Prostate gland (tissue), 2 donors: ENCODE measurements around the gene ITGAV.

ENCODE experiments used
- POLR2A ChIP-seq: fragments of 450-650 bp; IDR thresholded peaks from one replicate; pipeline ENCODE4 v1.6.1; 2016; ENCODE audit warnings: antibody characterized with exemption, mild to moderate bottlenecking
- POLR2AphosphoS5 ChIP-seq: sonication (generic); formaldehyde crosslinking; IDR thresholded peaks from one replicate; pipeline ENCODE4 v1.6.1; 2017; ENCODE audit warnings: antibody characterized with exemption
- TF ChIP-seq, protein P1 (sequence below), 4 experiments: fragments of 200-600 bp in 2 of 4; fragments of 450-650 bp in 2 of 4; sonication (generic) in 2 of 4; IDR thresholded peaks; 1 replicate in 3 of 4; 2 replicates in 1 of 4; pipeline ENCODE4 v1.5.1; 2016 to 2019; ENCODE audit warnings: antibody characterized with exemption in 4 of 4, mild to moderate bottlenecking in 2 of 4, moderate library complexity in 2 of 4

DNA sequence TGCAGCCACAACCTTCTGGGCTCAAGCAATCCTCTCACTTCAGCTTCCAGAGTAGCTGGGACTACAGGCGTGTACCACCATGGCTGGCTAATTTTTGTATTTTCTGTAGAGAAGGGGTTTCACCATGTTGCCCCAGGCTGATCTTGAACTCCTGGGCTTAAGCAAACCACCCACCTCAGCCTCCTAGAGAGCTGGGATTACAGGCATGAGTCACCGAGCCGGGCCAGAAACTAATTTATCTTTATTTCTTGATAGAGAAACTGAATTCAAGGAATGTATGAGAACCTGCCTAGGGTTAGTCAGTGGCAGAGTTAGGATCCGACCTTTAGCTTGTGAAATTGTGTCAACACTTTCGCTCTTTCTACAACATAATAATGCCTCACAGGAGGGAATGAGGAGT is 19.3 kb upstream of the ITGAV start:
- TF ChIP-seq, protein P1, sequence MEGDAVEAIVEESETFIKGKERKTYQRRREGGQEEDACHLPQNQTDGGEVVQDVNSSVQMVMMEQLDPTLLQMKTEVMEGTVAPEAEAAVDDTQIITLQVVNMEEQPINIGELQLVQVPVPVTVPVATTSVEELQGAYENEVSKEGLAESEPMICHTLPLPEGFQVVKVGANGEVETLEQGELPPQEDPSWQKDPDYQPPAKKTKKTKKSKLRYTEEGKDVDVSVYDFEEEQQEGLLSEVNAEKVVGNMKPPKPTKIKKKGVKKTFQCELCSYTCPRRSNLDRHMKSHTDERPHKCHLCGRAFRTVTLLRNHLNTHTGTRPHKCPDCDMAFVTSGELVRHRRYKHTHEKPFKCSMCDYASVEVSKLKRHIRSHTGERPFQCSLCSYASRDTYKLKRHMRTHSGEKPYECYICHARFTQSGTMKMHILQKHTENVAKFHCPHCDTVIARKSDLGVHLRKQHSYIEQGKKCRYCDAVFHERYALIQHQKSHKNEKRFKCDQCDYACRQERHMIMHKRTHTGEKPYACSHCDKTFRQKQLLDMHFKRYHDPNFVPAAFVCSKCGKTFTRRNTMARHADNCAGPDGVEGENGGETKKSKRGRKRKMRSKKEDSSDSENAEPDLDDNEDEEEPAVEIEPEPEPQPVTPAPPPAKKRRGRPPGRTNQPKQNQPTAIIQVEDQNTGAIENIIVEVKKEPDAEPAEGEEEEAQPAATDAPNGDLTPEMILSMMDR (IDR thresholded peaks at IDR 0.05), result no peak
- TF ChIP-seq POLR2A, result no peak
- TF ChIP-seq POLR2AphosphoS5, result no peak
